Islet precursor cell (in vitro differentiated cells): ENCODE data around the gene EEFSEC.
A peak's percentile ranks its signal among the peaks of the same experiment; 100 is the strongest.

Source experiments
- DNase-seq: peaks from one replicate; pipeline ENCODE4 v3.0.0-alpha.2; 2018

The EEFSEC gene

GRCh38 chr3:128339491-128340012, 186.3 kb downstream of the EEFSEC start:
- DNase-seq, result no peak

- no peak for DNase-seq
Observed at GRCh38 chr3:128340198-128340903, 187.1 kb downstream of the EEFSEC start.

GRCh38 chr3:128340904-128341555, 187.7 kb downstream of the EEFSEC start:
- DNase-seq, result no peak

GRCh38 chr3:128341659-128342395, 188.5 kb downstream of the EEFSEC start:
- DNase-seq, result no peak

GRCh38 chr3:128342701-128343180, 189.5 kb downstream of the EEFSEC start:
- no peak for DNase-seq

GRCh38 chr3:128343287-128344051, 190.2 kb downstream of the EEFSEC start:
- peak; percentile 96 for DNase-seq

GRCh38 chr3:128344052-128344735, 190.9 kb downstream of the EEFSEC start:
- no peak for DNase-seq

- DNase-seq, result no peak
Observed at GRCh38 chr3:128345196-128345595, 191.9 kb downstream of the EEFSEC start.

GRCh38 chr3:128346562-128346961, 193.3 kb downstream of the EEFSEC start:
- DNase-seq, result no peak

- DNase-seq, result no peak
Observed at GRCh38 chr3:128347282-128347681, 194.0 kb downstream of the EEFSEC start.

GRCh38 chr3:128348075-128348474, 194.8 kb downstream of the EEFSEC start:
- DNase-seq, result no peak

GRCh38 chr3:128348805-128349531, 195.7 kb downstream of the EEFSEC start:
- DNase-seq, result peak; percentile 68

GRCh38 chr3:128349963-128350599, 196.8 kb downstream of the EEFSEC start:
- no peak for DNase-seq

GRCh38 chr3:128351546-128351945, 198.3 kb downstream of the EEFSEC start:
- DNase-seq, result no peak

- no peak for DNase-seq
Observed at GRCh38 chr3:128352326-128352725, 199.0 kb downstream of the EEFSEC start.

GRCh38 chr3:128353361-128353965, 200.2 kb downstream of the EEFSEC start:
- no peak for DNase-seq

- no peak for DNase-seq
Observed at GRCh38 chr3:128353991-128354687, 200.9 kb downstream of the EEFSEC start.

- DNase-seq, result no peak
Observed at GRCh38 chr3:128354788-128355542, 201.7 kb downstream of the EEFSEC start.

- no peak for DNase-seq
Observed at GRCh38 chr3:128355543-128355919, 202.2 kb downstream of the EEFSEC start.
